Measurements from ENCODE around the gene CTDSPL.

The CTDSPL gene

DNA sequence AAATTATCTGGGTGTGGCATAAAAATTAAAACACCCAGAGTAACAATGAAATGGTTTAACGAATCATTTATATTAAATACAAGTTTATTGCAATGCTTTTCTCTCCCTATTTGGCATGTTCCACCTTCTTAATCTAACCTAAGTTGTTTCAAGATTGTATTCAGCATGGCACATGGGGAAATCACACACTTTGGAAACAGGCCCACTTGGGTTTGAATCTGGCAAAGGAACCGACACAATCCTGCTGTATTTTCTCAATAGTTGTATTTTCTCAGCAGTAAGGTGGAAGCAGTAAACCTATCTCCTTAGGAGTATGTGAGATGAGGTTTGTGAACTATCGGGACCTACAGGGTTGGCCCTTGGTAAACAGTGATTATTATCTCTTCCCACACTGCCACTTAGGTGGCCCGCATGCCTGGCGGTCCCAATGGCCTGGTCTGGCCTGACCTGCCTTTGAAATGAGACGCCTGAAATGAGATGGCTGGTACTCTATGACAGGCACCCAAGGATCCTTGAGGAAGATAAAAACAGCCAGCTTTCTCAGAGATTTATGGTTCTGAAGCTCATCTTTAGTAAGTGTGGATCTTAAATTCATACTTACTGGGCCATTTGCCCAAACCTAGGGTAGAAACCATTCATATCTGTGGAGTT is 83.6 kb downstream of the CTDSPL start:
- Mint-ChIP-seq H3K27me3 (ENCODE audit: low read depth) (no peaks in the 10 kb centered on the region), H3K4me3 (peak overlapping the region in 1 of 3 experiments; percentile 22), H3K4me1 (peaks cover 77% of the 10 kb centered on the region), H3K27ac (peak overlapping the region; percentile 95 to 98 (median 96)), H3K36me3 (ENCODE audit: low read depth) (peaks cover 15% of the 10 kb centered on the region), H3K9me3 (no peaks in the 10 kb centered on the region)
- TF ChIP-seq, protein P1, sequence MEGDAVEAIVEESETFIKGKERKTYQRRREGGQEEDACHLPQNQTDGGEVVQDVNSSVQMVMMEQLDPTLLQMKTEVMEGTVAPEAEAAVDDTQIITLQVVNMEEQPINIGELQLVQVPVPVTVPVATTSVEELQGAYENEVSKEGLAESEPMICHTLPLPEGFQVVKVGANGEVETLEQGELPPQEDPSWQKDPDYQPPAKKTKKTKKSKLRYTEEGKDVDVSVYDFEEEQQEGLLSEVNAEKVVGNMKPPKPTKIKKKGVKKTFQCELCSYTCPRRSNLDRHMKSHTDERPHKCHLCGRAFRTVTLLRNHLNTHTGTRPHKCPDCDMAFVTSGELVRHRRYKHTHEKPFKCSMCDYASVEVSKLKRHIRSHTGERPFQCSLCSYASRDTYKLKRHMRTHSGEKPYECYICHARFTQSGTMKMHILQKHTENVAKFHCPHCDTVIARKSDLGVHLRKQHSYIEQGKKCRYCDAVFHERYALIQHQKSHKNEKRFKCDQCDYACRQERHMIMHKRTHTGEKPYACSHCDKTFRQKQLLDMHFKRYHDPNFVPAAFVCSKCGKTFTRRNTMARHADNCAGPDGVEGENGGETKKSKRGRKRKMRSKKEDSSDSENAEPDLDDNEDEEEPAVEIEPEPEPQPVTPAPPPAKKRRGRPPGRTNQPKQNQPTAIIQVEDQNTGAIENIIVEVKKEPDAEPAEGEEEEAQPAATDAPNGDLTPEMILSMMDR (IDR thresholded peaks at IDR 0.05; ENCODE audit: unreplicated experiment in 3 of 3) = no peak

DNA sequence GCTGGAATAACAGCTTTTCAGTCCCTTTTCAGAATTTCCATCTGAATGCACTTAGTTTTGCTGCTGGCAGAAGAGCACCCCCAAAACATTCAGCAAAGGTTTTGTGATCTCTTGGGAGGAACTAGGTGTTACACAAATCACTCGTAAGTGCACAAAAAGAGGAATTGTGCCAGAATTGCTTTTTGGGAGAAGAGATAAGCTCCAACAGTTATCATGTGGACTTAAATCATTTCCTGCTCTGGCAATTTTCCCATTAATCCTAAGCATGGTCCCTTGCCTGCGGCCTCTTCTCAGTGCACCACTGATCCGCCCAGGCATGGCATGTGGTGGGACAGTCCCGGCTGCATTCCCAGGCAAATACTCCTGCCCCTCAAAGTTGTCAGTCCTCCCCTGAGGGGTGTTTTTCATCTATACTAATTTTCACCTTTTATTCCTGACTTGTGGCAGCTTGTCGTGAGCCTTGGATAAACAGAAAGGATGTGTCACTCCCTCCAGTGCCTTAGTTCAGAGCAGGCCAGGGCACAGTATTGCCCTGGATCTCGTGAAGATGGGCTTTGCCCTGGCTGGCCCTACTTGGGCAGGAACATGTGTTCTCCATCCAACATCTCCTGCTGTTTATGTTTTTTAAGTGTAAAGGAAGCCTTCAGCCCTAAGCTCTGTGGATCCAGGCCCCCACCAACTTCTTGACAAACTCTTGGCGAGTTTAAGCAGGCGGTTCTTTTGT is 84.3 kb downstream of the CTDSPL start:
- peaks cover 22% of the 10 kb centered on the region for H3K36me3 Mint-ChIP-seq (ENCODE audit: low read depth)
- H3K4me1 Mint-ChIP-seq = peaks cover 78% of the 10 kb centered on the region
- H3K27me3 Mint-ChIP-seq (ENCODE audit: low read depth) = no peaks in the 10 kb centered on the region
- H3K9me3 Mint-ChIP-seq = no peaks in the 10 kb centered on the region
- peak overlapping the region in 2 of 3 experiments; percentile 33 to 50 for H3K4me3 Mint-ChIP-seq
- peak overlapping the region; percentile 95 to 98 (median 96) for H3K27ac Mint-ChIP-seq
- TF ChIP-seq, protein P1 (IDR thresholded peaks at IDR 0.05; ENCODE audit: unreplicated experiment in 3 of 3) = no peak

DNA sequence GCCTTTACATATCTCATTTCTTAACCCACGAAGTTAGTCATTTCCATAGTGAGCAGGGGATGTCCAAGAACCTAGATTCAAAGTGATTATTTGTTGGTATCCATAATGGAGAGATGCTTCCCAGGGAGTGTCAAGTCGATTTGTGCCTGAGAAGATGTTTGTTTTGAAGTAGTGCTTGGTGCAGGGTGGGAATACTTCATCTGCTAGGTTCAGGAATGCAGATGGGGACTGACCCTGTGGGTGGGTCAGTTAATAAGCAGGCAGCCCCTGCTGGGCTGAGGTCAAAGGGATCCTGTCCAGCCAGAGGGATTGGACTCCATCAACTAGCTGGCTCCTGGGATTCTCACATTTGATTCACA is 84.8 kb downstream of the CTDSPL start:
- no peaks in the 10 kb centered on the region for H3K9me3 Mint-ChIP-seq

DNA sequence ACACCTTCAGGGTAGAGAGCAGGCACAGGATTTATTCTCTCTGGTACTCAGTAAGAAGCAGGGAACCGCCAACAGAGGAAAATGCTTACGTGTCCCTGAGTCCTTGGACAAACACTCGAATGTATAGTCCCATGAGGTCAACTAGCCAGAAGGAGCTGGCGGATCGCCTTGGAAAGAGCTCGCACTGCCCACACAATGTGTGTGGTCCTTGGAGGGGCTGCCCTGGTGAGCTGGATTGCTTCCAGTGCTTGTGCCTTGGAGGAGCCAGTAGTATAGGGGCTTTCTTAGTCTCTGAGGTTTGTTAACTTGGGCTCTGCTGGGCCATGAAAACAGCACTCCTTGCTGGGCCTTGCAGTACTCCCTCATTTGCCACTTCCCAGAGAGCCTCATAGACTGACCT is 88.2 kb downstream of the CTDSPL start:
- Mint-ChIP-seq H3K4me1 (peaks cover 49% of the 10 kb centered on the region), H3K4me3 (no peak overlapping the region), H3K9me3 (peaks cover 2% of the 10 kb centered on the region), H3K27ac (peak overlapping the region; percentile 88 to 91 (median 90)), H3K27me3 (ENCODE audit: low read depth) (no peaks in the 10 kb centered on the region), H3K36me3 (ENCODE audit: low read depth) (peaks cover 51% of the 10 kb centered on the region)
- TF ChIP-seq, protein P1 (IDR thresholded peaks at IDR 0.05; ENCODE audit: unreplicated experiment in 3 of 3) = no peak

More for the DNA sequence above, 84.8 kb downstream of the CTDSPL start:
- Mint-ChIP-seq H3K27me3 (ENCODE audit: low read depth) (no peaks in the 10 kb centered on the region), H3K36me3 (ENCODE audit: low read depth) (peaks cover 24% of the 10 kb centered on the region), H3K4me3 (peak overlapping the region in 2 of 3 experiments; percentile 33 to 50), H3K27ac (peak overlapping the region; percentile 95 to 98 (median 96)), H3K4me1 (peaks cover 78% of the 10 kb centered on the region)
- TF ChIP-seq, protein P1 (IDR thresholded peaks at IDR 0.05; ENCODE audit: unreplicated experiment in 3 of 3) = no peak

DNA sequence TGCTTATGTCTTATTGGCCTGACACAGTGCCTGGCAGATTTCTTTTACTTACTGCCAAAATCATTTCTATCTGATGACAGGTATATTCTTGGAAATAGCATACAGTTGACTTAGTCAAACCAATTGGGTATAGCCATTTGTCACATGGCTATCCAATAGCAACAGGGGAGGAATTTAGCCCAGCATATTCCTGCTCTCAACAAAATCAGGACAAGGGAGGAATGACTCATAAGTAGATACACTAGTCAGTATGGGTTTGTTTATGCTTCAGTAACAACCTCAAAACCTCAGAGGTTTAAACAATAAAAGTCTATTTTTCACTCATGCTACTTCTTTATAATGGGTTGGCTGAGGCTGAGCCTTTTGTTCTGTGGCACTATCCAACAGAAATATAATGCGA is 90.9 kb downstream of the CTDSPL start:
- Mint-ChIP-seq H3K27me3 (ENCODE audit: low read depth) (no peaks in the 10 kb centered on the region), H3K4me1 (peaks cover 44% of the 10 kb centered on the region), H3K27ac (no peak overlapping the region), H3K36me3 (ENCODE audit: low read depth) (peaks cover 61% of the 10 kb centered on the region), H3K9me3 (peaks cover 2% of the 10 kb centered on the region), H3K4me3 (no peak overlapping the region)
- TF ChIP-seq, protein P1 (IDR thresholded peaks at IDR 0.05; ENCODE audit: unreplicated experiment in 3 of 3) = no peak

All from nephron (organoid).